ENCODE results near the gene FAM3D. TPM values are rescaled to one million over a fixed set of nuclear protein-coding genes. Genes with fewer than 3 reads are reported as not detected.

The FAM3D gene
- total and polyA plus RNA-seq, 10 of the 15 experiments (the other 5 are each of a cell fraction or from before 2014, with no cell fraction given): 0.04 to 0.07 TPM; not detected in 8

DNA sequence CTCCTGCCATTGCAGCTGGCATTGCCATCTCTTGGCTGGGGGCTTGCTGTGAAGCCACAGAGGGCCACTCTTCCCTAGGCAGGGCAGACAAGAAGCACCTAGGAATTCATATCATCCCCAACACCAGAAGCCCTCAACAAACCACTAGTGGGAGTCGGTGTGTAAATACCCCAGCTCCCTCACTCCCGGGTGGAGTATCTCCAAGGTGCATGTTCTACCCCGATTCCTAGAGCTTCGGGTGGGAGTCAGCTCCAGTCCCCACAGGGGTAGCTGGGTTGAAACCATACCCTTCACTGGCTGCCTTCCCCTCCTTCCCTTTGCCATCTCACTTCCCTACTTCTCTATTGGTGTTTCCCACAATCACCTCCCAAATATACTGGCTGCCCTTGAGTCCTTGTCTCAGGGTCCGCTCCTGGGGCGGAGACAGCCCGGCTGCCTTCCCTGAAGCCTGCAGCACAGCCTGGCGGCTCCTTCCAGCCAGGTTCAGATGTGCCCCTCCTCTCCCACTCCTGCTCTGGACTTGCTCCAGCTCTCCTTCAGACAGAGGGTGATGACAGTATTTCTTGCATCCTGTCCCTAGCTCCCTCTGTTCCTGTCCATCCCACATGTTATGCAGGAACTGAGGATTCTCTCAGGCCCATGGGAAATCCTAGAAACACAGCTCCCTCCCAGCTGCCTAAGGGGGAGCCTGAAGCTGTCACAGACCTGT lies 33.3 kb downstream of the FAM3D start (continued):
- TF ChIP-seq, protein P1, sequence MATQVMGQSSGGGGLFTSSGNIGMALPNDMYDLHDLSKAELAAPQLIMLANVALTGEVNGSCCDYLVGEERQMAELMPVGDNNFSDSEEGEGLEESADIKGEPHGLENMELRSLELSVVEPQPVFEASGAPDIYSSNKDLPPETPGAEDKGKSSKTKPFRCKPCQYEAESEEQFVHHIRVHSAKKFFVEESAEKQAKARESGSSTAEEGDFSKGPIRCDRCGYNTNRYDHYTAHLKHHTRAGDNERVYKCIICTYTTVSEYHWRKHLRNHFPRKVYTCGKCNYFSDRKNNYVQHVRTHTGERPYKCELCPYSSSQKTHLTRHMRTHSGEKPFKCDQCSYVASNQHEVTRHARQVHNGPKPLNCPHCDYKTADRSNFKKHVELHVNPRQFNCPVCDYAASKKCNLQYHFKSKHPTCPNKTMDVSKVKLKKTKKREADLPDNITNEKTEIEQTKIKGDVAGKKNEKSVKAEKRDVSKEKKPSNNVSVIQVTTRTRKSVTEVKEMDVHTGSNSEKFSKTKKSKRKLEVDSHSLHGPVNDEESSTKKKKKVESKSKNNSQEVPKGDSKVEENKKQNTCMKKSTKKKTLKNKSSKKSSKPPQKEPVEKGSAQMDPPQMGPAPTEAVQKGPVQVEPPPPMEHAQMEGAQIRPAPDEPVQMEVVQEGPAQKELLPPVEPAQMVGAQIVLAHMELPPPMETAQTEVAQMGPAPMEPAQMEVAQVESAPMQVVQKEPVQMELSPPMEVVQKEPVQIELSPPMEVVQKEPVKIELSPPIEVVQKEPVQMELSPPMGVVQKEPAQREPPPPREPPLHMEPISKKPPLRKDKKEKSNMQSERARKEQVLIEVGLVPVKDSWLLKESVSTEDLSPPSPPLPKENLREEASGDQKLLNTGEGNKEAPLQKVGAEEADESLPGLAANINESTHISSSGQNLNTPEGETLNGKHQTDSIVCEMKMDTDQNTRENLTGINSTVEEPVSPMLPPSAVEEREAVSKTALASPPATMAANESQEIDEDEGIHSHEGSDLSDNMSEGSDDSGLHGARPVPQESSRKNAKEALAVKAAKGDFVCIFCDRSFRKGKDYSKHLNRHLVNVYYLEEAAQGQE (IDR thresholded peaks at IDR 0.05; ENCODE audit: low read depth, low read length): no peak
- TF ChIP-seq POLR2A (IDR thresholded peaks at IDR 0.05; ENCODE audit: low read depth, low read length) (no peak), BCL11A (IDR thresholded peaks at IDR 0.05; ENCODE audit: low read depth, low read length) (no peak), GABPA (IDR thresholded peaks at IDR 0.05; ENCODE audit: low read depth) (no peak)

DNA sequence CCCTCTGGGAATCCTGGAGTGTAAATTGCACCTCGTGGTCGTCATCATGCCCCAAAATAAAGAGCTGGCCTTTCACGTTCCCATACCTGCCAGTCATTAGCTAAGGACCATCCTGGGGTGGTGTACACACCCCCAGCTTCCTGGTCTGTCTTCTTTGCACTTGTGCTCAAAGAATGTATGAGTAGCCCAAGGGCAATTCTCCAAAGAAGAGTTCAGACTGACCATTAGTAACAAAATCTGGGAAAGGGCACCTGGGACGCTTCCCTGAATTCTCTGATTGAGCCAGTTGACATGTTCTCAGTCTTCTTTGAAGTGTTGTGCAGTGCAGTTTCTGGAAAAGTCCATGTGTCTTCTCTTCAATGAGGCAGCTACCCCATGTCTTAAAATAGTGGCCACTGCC lies 34.8 kb downstream of the FAM3D start:
- in situ Hi-C loops (cut with MboI) (no loop called here), intact Hi-C loops (cut with micrococcal nuclease; ENCODE audit: unreplicated experiment) (loop anchor here (2.0 to 5.0 kb wide), 2 partner anchors 324 to 455 kb away; partner anchors contain the start of genes HTD2 and RPP14)
- Histone ChIP-seq H3K4me1 (ENCODE audit: control insufficient read depth, insufficient read depth, low read length) (no peaks in the 10 kb centered on the region), H3K9ac (ENCODE audit: control insufficient read depth, insufficient read depth, low read length) (no peak overlapping the region), H3K27ac (ENCODE audit: control insufficient read depth, insufficient read depth) (no peak overlapping the region), H3K4me2 (ENCODE audit: control insufficient read depth, insufficient read depth) (no peak overlapping the region), H3K36me3 (ENCODE audit: control insufficient read depth in 2 of 2, insufficient read depth in 2 of 2, low read length in 1 of 2) (no peaks in the 10 kb centered on the region), H3K79me2 (ENCODE audit: control insufficient read depth, insufficient read depth, low read length) (no peaks in the 10 kb centered on the region), H4K20me1 (ENCODE audit: control insufficient read depth, insufficient read depth) (no peaks in the 10 kb centered on the region), H3K27me3 (replicated peaks in 1 of 2; ENCODE audit: control insufficient read depth in 2 of 2, insufficient read depth in 2 of 2, low read length in 1 of 2) (peaks cover 2 to 3% of the 10 kb centered on the region in 2 experiments; a peak in 1 of 4 replicates), H3K9me3 (replicated peaks; ENCODE audit: control insufficient read depth, insufficient read depth, low read length) (no peaks in the 10 kb centered on the region), H3K4me3 (no peak overlapping the region), H2AFZ (ENCODE audit: control insufficient read depth, low read depth, low read length) (no peak overlapping the region)
- SMC1A ChIA-PET (ENCODE audit: uncharacterized antibody, unreplicated experiment): interaction anchor here (0.6 to 6.4 kb wide), 3 partner anchors 16 to 148 kb away, joined by 3 to 54 read pairs (median 5); no protein-coding TSS in a partner anchor
- CTCF ChIA-PET: interaction anchor here (1.2 to 9.6 kb wide), 7 partner anchors 9 to 444 kb away, joined by 4 to 243 read pairs (median 15); partner anchors contain the start of genes HTD2 and RPP14
- DNase-seq (ENCODE audit: low read depth, low spot score): no peak
- 0% methylated on average over 4 of the region's 4 CpGs for WGBS (ENCODE audit: insufficient coverage, insufficient replicate concordance, low lambda C conversion rate, missing lambda C conversion rate)
- POLR2A ChIA-PET: interaction anchor here (0.5 kb wide), 2 partner anchors 293 to 415 kb away, joined by 3 to 7 read pairs; no protein-coding TSS in a partner anchor
- no peak for ATAC-seq
- RAD21 ChIA-PET (ENCODE audit: unreplicated experiment): interaction anchor here (8.6 kb wide), 1 partner anchor 63 kb away, joined by 100 read pairs; no protein-coding TSS in a partner anchor
- no TSS peak for BruUV-seq (replicated peaks)
- FAIRE-seq: no peak
- TF ChIP-seq, protein P2, sequence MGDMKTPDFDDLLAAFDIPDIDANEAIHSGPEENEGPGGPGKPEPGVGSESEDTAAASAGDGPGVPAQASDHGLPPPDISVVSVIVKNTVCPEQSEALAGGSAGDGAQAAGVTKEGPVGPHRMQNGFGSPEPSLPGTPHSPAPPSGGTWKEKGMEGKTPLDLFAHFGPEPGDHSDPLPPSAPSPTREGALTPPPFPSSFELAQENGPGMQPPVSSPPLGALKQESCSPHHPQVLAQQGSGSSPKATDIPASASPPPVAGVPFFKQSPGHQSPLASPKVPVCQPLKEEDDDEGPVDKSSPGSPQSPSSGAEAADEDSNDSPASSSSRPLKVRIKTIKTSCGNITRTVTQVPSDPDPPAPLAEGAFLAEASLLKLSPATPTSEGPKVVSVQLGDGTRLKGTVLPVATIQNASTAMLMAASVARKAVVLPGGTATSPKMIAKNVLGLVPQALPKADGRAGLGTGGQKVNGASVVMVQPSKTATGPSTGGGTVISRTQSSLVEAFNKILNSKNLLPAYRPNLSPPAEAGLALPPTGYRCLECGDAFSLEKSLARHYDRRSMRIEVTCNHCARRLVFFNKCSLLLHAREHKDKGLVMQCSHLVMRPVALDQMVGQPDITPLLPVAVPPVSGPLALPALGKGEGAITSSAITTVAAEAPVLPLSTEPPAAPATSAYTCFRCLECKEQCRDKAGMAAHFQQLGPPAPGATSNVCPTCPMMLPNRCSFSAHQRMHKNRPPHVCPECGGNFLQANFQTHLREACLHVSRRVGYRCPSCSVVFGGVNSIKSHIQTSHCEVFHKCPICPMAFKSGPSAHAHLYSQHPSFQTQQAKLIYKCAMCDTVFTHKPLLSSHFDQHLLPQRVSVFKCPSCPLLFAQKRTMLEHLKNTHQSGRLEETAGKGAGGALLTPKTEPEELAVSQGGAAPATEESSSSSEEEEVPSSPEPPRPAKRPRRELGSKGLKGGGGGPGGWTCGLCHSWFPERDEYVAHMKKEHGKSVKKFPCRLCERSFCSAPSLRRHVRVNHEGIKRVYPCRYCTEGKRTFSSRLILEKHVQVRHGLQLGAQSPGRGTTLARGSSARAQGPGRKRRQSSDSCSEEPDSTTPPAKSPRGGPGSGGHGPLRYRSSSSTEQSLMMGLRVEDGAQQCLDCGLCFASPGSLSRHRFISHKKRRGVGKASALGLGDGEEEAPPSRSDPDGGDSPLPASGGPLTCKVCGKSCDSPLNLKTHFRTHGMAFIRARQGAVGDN (IDR thresholded peaks at IDR 0.05): no peak
- TF ChIP-seq MTA2 (IDR thresholded peaks at IDR 0.05; ENCODE audit: low read depth) (no peak), CBX3 (IDR thresholded peaks at IDR 0.05; ENCODE audit: borderline replicate concordance, low read depth) (no peak), SMARCA5 (IDR thresholded peaks at IDR 0.05) (no peak), CREM (IDR thresholded peaks at IDR 0.05; ENCODE audit: low read depth) (no peak), SP1 (IDR thresholded peaks at IDR 0.05; ENCODE audit: low read depth, low read length) (no peak), JUNB (IDR thresholded peaks at IDR 0.05) (no peak)
- TF ChIP-seq, protein P3, sequence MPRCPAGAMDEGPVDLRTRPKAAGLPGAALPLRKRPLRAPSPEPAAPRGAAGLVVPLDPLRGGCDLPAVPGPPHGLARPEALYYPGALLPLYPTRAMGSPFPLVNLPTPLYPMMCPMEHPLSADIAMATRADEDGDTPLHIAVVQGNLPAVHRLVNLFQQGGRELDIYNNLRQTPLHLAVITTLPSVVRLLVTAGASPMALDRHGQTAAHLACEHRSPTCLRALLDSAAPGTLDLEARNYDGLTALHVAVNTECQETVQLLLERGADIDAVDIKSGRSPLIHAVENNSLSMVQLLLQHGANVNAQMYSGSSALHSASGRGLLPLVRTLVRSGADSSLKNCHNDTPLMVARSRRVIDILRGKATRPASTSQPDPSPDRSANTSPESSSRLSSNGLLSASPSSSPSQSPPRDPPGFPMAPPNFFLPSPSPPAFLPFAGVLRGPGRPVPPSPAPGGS (IDR thresholded peaks at IDR 0.05; ENCODE audit: borderline replicate concordance, insufficient read depth, low read depth, low read length, poor library complexity, severe bottlenecking): no peak
